GF-D8 (cell line): ENCODE data around the gene SLU7.
A peak's percentile ranks its signal among the peaks of the same experiment; 100 is the strongest.

ENCODE experiments used
- DNase-seq: peaks from one replicate; lab custom pipeline; 2025; lab: John Stamatoyannopoulos, UW

The SLU7 gene

DNA sequence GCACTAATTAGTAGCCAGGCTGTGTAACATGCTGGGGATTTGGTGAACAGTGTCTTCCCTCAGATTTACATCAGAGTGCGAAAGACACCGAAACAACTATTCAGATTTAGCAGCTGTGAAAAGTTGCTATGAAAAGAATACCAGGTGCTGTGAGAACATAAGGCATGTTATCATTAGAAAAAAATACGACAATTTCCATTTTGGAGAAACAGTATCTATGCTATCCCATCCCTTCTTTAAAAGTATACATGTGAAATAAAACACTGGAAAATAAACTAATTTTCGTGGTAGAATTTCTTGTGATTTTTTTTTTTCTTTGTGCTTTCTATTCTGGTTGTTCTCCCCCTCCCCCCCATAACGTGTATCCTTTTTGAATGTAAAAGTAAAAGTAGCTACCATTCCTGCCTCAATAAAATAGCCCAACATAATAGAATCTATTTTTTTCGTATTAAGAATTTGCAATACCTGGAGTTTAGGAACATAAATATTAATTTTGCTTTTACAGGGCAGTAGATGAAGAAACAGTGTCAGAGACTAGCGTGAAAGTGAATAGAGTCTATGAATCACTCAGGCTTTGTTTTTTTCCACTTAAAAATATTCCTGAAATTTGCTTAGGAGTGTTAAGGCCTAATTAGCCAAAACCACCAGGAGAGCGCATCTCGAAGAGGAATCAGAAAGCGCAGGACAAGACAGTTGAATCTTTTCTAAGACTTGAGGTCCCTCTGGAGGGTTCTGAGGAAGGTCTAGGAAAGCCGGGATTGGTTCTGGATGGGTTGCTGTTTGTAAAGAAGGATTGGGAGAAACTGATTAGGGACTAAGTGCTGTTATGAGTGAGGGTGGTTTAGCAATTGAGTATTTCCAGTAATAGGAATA is 813 bp upstream of the SLU7 start:
- no peak for DNase-seq

DNA sequence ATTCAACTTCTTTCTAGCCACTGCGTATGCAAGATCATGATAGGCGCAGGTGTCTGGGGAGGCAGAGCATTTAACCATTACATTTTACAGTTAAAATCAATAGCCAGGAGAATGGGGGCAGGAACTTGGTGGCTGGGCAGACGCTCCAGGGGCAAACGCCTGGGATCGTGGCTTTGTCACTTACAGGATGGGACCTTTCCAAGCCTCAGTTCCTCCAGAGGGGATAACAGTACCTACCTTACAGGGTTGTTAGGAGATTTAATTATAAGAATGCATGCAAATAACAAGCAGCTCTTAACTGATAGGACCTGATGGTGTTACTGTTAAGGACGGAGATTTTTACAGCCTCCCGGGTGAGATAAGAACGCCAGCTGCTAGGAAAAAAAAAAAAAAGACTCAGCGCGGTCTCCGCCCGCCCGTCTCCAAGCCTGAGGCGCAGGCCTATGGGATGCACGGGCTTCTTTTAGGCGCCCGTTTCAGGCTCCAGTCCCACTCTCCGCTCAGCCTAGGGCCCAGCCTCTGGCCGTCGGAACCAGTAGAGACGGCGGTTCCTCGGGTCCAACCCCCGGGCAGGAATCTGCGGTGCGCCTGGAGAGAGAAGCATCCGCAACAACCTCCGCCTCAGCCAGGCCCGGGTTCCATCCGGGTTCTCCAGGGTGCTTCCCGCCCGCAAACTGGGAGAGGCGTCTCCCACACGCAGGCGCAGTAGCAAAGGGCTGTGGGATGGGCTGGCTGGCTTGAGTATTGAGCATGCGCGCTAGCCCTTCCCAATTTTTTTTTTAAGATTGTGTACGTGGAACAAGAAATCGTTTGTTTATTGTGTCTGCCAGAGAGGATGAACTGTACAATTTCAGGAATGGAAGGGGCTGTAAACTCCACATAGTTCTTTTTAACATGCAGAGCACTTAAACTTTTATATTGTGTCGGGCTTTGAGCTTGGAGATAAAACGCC is 19.2 kb downstream of the SLU7 start, which contains the start of gene FAM200C:
Gene FAM200C (minus strand): TSS at position 653 of the 952 bp plus-strand sequence. CDS start 4,564 bp downstream, outside the sequence.
- peak; percentile 67 for DNase-seq

DNA sequence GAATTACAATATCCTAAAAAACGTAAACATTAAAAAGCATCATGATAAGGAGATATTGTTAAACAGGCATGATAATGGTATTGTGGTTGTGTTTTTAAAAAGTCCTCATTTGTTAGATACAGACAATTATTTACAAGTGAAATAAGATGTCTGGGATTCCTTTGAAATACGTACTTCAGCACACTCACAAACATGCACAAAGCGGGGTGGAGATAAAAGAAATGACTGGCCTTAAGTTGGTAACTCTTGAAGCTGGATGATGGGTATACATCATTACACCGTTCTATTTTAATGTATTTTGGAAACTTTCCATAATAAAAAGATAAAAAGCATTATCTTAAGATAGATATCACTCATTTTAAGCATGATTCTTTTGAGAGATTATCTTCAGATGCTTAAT is 20.1 kb downstream of the SLU7 start:
- no peak for DNase-seq

DNA sequence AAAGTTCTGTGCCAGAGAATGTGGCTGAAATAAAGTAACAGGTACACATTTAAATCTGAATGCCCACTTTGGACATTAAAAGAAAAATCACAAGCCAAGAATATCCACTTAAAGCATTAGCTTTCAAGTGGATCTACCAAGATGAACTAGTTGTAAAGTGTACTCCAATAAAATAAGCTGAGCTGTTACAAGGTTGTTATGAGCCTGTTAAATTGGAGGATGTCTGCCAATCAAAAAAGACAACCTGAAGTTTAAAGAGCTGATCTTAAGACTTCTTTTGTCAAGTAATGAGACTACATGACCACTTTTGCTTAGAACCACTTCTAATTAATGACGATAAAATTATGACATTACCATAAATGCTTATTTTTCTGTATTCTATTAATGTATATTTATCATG is 21.4 kb downstream of the SLU7 start:
- DNase-seq = no peak

DNA sequence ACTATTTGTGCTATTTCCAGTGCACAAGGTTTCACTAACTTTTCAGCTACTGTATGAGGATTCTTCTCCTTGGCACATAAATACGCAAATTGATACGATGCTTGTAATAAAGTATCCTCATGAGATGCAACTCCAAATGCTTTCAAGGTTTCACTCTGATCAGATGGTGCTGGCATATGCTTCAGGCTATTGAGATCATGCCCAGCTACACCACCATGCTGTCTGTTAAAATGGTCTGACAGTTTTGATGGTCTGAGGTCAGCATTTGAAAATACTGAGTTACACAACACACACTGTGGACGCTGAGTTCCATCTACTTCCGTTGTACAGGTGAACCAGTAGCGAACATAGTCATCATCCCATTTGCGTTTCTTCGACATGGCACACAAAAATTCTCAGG is 23.8 kb downstream of the SLU7 start:
- no peak for DNase-seq

DNA sequence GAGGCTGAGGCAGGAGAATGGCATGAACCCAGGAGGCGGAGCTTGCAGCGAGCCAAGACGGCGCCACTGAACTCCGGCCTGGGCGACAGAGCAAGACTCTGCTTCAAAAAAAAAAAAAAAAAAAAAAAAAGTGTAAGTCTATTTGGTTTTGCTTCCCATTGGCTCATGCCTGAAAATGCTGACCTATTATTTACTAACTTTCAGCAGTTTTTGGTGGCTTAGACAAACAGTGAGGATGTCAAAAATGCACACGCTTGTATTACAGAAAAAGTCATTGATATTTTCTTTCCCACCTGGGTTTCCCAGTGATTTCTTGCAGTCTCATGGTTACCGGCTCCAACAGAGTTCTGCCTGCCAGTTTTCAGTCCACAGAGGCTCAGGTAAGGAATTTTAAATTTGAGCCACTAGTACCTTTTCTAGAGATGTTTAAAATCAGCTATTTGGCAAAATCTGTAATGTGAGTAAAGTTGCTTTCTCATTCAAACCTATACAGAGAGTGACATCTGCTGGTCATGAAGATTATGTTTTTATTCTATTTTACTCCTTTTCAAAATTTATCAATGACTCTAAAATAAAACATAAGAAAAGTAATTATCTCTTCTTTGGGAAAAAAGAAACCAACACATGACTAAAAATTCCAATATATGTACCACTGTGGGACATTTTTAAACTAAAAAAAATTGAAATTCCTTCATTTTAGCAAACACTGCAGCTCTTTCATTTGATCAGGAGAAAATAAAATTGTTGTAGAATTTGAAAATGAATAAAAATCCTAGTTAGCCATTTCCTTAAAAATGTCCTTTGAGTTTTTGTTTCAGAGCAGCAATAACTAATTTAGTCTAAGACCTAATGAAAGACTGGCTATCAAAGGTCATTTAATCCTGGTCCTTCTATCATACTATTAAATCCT is 27.8 kb downstream of the SLU7 start:
- peak; percentile 10 for DNase-seq

DNA sequence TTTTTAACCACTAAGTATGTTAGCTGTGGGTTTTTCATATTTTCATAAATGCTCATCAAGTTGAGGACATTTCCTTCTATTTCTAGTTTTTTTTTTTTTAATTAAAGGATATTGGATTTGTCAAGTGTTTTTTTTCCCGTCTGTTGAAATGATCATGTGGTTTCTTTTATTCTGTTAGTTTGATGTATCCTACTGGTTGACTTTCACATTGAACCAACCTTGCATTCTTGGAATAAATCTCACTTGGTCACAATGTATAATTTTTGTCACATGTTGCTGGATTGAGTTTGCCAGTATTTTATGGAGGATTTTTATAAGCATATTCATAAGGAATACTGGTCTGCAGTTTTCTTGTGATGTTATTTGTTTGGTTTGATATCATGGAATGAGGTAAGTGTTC is 31.4 kb downstream of the SLU7 start:
- no peak for DNase-seq

DNA sequence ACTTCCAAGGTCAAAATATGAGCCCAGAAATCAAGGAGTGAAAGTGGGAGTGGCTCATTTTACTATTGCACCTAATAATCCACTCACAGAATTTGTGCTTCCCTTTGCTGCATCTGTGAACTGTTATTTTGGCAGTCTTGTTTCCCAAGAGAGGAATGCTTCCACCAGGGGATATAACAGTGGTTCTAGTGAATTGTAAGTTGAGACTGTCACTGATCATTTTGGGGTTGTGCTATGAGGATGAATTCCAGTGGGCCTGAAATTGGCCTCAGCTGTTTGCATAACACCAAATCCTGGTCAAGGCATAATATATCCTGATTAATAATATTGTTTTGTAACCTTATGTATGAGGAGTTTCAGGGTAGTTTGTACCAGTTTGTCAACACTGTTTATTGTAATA is 33.4 kb downstream of the SLU7 start:
- DNase-seq = no peak

DNA sequence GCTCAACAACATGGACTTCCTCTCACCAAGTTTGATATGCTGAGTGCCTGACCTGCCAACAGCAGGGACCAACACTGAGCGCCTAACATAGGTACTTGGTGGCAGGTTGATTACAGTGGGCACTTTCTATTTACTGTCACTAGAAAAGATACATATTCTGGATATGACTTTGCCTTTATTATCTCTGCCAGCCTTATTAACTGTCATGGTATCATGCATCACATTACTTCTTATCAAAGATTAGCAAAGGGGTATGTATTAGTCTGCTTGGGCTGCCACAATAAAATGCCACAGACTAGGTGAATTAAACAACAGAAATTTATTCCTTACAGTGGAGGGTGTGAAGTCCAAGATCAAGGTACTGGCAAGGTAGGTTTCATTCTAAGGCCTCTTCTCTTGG is 34.2 kb downstream of the SLU7 start:
- no peak for DNase-seq

DNA sequence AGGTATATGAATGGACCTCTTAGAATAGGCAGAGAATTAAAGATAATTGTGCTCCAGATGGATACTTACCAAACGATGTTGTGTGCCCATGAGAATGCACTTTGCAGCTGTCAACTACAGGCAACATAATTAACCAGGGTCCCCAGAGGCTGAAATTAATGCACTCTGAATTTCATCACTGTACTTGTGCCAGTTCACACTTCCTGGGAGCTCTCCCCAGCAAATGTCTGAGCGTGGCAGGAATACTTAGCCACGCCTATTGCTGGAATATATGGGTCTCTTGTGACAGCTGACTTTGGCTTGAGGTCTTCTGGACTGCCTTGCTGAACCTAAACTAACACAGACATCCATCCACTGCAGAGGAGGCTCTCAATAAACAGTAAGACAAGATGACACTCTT is 36.5 kb downstream of the SLU7 start:
- no peak for DNase-seq

DNA sequence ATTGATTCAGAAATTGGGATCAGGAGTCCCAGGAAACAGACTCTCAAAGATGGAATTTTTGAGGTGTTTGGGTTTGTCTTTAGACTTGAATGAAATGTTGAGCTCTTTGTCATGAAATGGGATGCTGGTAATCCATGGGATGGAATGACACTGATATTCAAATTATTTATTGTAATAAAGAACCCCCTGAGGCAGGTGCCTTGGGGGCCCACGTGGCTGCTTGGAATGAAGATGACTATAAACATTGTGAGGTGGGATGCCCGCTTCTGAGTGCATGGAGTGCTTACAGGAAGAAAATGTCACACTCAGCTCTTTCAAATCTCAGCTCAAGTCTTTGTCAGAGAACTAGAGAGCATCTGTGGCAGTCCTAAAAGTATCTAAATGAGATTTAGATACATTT is 38.8 kb downstream of the SLU7 start:
- no peak for DNase-seq

DNA sequence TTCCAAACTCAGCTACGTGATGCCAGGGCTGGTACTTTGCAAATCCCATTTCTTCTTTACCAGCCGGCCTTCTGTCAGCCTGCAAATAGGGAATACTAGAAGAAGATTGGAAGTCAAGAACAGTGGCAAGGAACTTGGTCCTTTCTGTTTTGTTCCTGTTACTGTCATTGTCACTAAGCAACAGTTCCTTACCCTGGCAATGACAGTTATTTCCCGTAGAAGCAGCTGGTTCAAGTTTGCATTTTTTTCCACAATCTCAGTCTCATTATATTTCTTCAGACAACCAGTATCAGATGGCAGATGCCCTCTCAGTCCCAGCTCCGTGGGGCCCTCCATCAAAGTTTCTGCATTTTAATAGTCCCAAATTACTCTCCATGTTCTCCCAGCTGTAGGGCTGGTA is 39.4 kb downstream of the SLU7 start:
- peak; percentile 18 for DNase-seq

DNA sequence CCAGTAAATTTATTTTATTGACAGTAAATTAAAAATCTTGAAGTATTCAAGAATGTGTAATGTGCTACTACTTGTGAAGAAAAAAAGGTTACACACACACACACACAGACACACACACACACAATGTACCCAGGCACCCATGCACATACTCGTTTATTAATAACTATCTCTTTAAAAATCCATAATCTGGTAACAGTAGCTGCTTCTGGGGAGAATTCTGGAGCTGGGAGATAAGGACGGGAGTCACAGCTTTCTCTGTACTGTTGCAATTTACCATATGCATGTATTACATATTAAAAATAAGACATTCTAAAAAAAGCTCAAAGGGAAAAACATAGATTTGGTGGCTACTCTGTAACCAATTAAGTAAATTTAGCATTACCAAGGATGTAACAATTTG is 40.6 kb downstream of the SLU7 start:
- no peak for DNase-seq

DNA sequence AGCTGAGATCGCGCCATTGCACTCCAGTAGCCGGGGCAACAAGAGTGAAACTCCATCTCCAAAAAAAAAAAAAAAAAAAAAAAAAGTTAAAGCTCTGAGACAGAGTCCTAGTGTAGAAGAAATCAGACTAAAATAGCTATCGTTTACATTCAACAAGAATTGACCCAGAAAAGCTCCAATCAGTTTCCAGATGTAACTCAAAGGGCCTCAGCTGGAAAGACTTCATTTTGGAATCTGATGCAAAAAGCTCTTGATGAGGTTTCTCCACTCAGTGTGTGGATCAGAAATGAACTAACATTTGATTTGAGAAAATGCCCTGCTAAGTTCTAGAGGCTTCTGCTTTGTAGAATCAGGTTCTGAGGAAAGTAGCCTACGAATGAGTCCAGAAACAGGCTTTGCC is 41.2 kb downstream of the SLU7 start:
- DNase-seq = no peak

DNA sequence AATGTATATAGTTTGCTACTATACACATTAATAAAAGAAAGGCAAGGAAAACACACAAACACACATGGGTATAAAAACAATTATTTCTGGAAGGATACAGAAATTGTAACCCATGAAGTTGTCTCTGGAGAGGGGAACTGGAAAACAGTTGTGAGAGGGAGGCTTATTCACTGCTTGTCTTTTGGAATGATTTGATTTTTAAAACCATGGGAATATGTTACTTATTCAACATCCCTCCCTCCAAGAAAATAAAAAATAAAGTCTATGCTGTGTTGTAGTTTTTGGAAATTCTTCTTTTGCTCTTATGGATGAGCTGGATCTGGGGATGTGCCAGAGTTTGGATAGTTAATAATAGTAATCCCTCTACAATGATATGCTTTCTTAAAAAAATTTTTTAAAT is 42.5 kb downstream of the SLU7 start:
- no peak for DNase-seq

DNA sequence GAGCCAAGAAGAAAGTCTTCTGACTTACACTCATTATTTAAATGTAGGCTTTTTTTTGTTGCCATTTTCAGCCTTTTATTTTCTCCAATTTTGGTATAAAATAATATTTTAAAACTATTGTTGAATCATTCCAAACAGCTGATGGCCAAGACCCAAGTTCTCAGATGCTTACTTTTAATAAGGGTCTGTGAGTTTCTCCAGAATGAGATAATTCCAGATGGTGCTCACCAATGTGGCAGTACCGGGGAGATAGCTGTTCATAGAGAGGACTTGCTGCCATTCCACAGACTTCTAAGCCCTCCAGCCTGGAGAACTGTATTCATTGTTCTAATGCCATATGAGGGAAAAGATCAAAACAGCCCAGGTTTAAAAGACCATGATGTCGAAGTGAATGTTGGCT is 43.2 kb downstream of the SLU7 start:
- DNase-seq = no peak

DNA sequence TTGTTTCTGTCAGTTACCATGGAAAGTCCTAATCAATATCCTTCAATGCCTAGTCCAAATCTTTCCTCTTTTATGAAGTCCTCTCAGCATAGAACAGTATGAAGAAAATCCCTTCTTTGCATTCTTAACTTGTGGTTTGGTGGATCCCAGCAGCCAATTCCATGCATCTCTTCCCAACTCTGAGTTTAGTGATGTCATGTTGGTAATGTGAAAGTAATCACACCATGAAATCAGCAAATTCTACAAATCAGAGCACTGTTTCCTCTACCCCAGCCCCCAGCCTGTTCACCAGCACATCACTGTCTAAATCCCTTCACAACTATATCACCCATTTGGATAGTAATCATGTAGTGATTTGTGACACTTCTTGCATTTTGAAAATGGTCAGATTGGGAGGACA is 43.7 kb downstream of the SLU7 start:
- no peak for DNase-seq

DNA sequence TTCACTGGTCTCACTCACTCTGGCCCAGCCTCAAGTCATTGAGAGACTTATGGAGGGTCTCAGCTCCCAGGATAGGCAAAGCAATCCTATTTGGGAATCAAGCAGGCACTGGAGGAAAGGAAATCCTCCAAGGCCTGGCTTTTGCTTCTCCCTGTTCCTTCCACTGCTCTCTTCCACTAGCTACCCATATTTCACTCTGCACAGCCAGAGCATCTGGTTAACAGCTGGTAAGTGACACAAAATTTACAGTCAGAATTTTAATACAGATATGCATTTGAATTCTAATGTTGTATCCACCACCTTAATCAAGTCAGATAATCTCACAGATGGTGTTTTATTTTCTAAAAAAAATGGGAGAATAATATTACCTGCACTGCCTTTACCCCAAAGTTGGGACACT is 47.6 kb downstream of the SLU7 start:
- DNase-seq = no peak

DNA sequence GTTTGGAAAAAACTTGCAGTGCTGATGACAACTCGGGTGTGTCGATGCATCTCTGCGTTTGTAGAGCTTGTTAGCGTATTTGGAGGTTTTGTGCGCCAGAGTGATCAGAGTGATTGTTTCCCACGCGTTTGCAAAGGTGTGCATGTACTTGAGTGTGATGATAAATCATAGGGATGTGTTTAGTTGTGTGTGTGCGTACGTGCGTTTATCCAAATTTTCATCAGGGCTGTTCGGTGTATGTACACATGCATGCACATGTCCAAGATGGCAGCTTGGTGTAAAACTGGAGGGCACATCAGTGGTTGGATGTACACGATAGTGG is 48.2 kb downstream of the SLU7 start:
- DNase-seq = no peak

DNA sequence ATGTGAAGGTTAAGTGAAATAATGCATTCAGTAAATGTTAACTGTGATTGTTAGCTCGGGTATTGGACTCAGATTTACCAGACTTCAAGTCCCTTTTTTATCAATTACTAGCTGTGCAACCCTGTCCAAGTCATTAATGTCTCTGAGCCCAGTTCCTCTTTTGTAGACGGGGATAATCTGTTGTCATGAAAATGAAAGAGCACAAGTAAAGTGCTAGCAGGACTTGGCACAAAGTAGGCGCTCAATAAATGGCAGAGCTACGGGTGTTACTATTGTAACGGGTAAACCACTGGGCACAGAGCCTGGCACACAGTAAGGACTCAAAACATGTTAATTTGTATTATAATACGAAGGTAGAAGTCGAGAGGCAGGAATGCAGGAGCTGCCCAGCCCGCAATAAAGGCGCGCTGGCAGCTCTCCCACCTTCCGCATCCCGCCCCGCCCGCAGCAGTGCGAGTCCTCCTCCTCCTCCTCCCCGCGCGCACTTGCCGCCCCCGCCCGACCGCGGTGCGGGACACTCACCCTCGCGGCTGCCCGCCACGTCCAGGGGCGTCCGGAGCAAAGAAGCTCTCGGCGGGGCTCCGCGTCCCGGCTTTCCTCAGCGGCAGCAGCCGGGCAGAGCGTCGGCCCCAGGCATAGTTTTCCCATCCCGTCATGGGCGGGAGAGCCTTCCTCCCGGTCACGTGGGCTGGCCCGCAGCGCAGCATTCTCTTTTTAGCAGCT is 48.7 kb downstream of the SLU7 start, which contains the start of gene C1QTNF2:
Gene C1QTNF2 (minus strand): TSS at position 637 of the 723 bp plus-strand sequence. CDS start 15,615 bp downstream, outside the sequence.
- no peak for DNase-seq

DNA sequence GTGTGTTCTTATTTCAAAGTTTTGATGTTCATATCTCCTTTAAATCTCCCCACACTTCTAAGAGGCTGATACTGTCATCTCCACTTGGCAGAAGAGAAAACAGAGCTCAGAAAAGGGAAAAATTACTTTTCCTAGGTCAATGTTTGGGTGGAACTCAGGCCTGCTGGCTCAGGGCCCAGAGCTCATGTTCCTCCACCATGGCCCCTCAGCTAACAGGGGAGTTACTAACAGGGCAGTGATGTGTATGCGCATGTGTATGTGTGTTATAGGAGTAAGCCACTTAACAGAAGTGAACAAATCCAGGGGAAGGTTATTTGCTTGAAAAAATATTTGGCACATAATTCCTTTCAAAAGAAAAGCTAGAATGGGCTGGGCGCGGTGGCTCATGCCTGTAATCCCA is 51.0 kb downstream of the SLU7 start:
- DNase-seq = no peak
